ENCODE results near the gene SCAPER. TPM values are rescaled to one million over a fixed set of nuclear protein-coding genes. Genes with fewer than 3 reads are reported as not detected.

The SCAPER gene
- total RNA-seq, 1 experiment from 2014 or later: 6.3 TPM

- Histone ChIP-seq H3K9ac (ENCODE audit: low read length) (peak within 1 kb of the TSS; percentile 95), H3K27ac (ENCODE audit: low read length) (peak within 1 kb of the TSS; percentile 95), H3K4me3 (ENCODE audit: low read length) (peak within 1 kb of the TSS; percentile 91), H2AFZ (ENCODE audit: low read length) (0 out of 2 replicates have a peak within 1 kb of the TSS, but pooled peaks have one; percentile 12), H3K27me3 (ENCODE audit: low read length) (no peaks in the 10 kb centered on the region), H3K9me2 (replicated peaks; ENCODE audit: insufficient read depth, low read length) (no peaks in the 10 kb centered on the region), H4K20me1 (ENCODE audit: insufficient read depth, low read depth, low read length) (peaks cover 10% of the 10 kb centered on the region), H3K4me2 (ENCODE audit: low read depth, low read length, poor library complexity, severe bottlenecking) (peak within 1 kb of the TSS; percentile 97), H3K9me3 (ENCODE audit: low read length) (no peaks in the 10 kb centered on the region), H3K4me1 (ENCODE audit: low read length) (peaks cover 30% of the 10 kb centered on the region), H3K79me2 (ENCODE audit: low read length) (peaks cover 32% of the 10 kb centered on the region), H3K36me3 (ENCODE audit: insufficient read depth, low read length) (no peaks in the 10 kb centered on the region)
- peak; percentile 99 for DNase-seq
Measured at GRCh38 chr15:76336254-76337058, 568.7 kb downstream of the SCAPER start, which contains the start of gene ISL2. Gene ISL2, plus strand, starts transcription at chr15:76336773. Its CDS starts 111 bp downstream, at chr15:76336884.

- peaks cover 30% of the 10 kb centered on the region for H3K4me1 ChIP-seq (ENCODE audit: low read length)
- peaks cover 32% of the 10 kb centered on the region for H3K79me2 ChIP-seq (ENCODE audit: low read length)
- no peaks in the 10 kb centered on the region for H3K27me3 ChIP-seq (ENCODE audit: low read length)
- peak overlapping the region; percentile 97 for H3K4me2 ChIP-seq (ENCODE audit: low read depth, low read length, poor library complexity, severe bottlenecking)
- H3K36me3 ChIP-seq (ENCODE audit: insufficient read depth, low read length): no peaks in the 10 kb centered on the region
- peak overlapping the region; percentile 95 for H3K27ac ChIP-seq (ENCODE audit: low read length)
- no peaks in the 10 kb centered on the region for H3K9me2 ChIP-seq (replicated peaks; ENCODE audit: insufficient read depth, low read length)
- H3K4me3 ChIP-seq (ENCODE audit: low read length): peak overlapping the region; percentile 91
- H4K20me1 ChIP-seq (ENCODE audit: insufficient read depth, low read depth, low read length): peaks cover 10% of the 10 kb centered on the region
- peak overlapping the region; percentile 95 for H3K9ac ChIP-seq (ENCODE audit: low read length)
- peak; percentile 73 for DNase-seq
- no peaks in the 10 kb centered on the region for H3K9me3 ChIP-seq (ENCODE audit: low read length)
- 0 out of 2 replicates have a peak overlapping the region, but pooled peaks have one; percentile 12 for H2AFZ ChIP-seq (ENCODE audit: low read length)
Measured at GRCh38 chr15:76335307-76336253, 569.6 kb downstream of the SCAPER start.

DNA sequence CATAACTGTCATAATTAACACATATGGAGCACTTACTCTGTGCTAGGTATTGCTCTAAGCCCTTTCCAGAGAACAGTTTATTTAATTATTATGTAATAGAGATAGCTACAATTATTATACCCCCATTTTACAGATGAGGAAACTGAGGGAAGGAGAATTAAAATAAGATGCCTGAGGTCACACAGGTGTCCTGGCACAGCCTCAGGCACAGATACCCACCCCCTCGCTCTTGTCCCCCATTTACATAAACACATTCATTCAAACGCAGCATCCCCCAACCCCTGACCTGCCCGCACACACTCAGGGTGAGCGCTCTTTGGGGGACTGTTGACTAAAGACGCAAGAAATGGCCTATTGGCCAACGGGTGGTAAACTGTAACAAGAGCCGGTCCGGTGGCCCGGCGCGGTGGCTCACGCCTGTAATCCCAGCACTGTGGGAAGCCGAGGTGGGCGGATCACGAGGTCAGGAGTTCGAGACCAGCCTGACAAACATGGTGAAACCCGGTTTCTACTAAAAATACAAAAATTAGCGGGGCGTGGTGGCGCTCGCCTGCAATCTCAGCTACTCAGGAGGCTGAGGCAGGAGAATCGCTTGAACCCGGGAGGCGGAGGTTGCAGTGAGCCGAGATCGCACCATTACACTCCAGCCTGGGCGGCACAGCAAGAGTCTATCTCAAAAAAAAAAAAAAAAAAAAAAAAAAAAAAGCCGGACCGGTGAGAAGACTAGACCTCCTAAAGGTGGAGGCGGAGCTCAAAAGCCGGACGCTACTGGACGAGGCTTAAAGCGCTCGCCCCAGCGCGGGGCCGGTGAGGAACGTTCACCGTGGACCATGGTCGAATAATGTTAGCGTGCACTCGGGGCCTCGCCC is 570.5 kb downstream of the SCAPER start:
- H3K9me3 ChIP-seq (ENCODE audit: low read length): no peaks in the 10 kb centered on the region
- H4K20me1 ChIP-seq (ENCODE audit: insufficient read depth, low read depth, low read length): peaks cover 10% of the 10 kb centered on the region
- peaks cover 29% of the 10 kb centered on the region for H3K4me1 ChIP-seq (ENCODE audit: low read length)
- H3K27me3 ChIP-seq (ENCODE audit: low read length): no peaks in the 10 kb centered on the region
- H2AFZ ChIP-seq (ENCODE audit: low read length): no peak overlapping the region
- peaks cover 30% of the 10 kb centered on the region for H3K79me2 ChIP-seq (ENCODE audit: low read length)
- DNase-seq: no peak
- peak overlapping the region; percentile 97 for H3K4me2 ChIP-seq (ENCODE audit: low read depth, low read length, poor library complexity, severe bottlenecking)
- no peaks in the 10 kb centered on the region for H3K36me3 ChIP-seq (ENCODE audit: insufficient read depth, low read length)
- H3K4me3 ChIP-seq (ENCODE audit: low read length): no peak overlapping the region
- H3K27ac ChIP-seq (ENCODE audit: low read length): no peak overlapping the region
- no peak overlapping the region for H3K9ac ChIP-seq (ENCODE audit: low read length)
- no peaks in the 10 kb centered on the region for H3K9me2 ChIP-seq (replicated peaks; ENCODE audit: insufficient read depth, low read length)

- H3K9me2 ChIP-seq (replicated peaks; ENCODE audit: insufficient read depth, low read length): no peaks in the 10 kb centered on the region
- peak; percentile 66 for DNase-seq
- no peaks in the 10 kb centered on the region for H3K36me3 ChIP-seq (ENCODE audit: insufficient read depth, low read length)
- H3K9ac ChIP-seq (ENCODE audit: low read length): no peak overlapping the region
- no peak overlapping the region for H3K27ac ChIP-seq (ENCODE audit: low read length)
- no peak overlapping the region for H3K4me3 ChIP-seq (ENCODE audit: low read length)
- no peaks in the 10 kb centered on the region for H3K27me3 ChIP-seq (ENCODE audit: low read length)
- peaks cover 4% of the 10 kb centered on the region for H4K20me1 ChIP-seq (ENCODE audit: insufficient read depth, low read depth, low read length)
- no peak overlapping the region for H3K4me2 ChIP-seq (ENCODE audit: low read depth, low read length, poor library complexity, severe bottlenecking)
- peaks cover 22% of the 10 kb centered on the region for H3K79me2 ChIP-seq (ENCODE audit: low read length)
- peaks cover 21% of the 10 kb centered on the region for H3K4me1 ChIP-seq (ENCODE audit: low read length)
- H3K9me3 ChIP-seq (ENCODE audit: low read length): no peaks in the 10 kb centered on the region
- no peak overlapping the region for H2AFZ ChIP-seq (ENCODE audit: low read length)
Measured at GRCh38 chr15:76333720-76334437, 571.3 kb downstream of the SCAPER start.

GRCh38 chr15:76333309-76333708 is 571.8 kb downstream of the SCAPER start:
- Histone ChIP-seq H3K9me2 (replicated peaks; ENCODE audit: insufficient read depth, low read length) (no peaks in the 10 kb centered on the region), H3K27ac (ENCODE audit: low read length) (no peak overlapping the region), H3K9ac (ENCODE audit: low read length) (no peak overlapping the region), H3K4me1 (ENCODE audit: low read length) (peaks cover 16% of the 10 kb centered on the region), H4K20me1 (ENCODE audit: insufficient read depth, low read depth, low read length) (no peaks in the 10 kb centered on the region), H3K4me3 (ENCODE audit: low read length) (no peak overlapping the region), H3K9me3 (ENCODE audit: low read length) (no peaks in the 10 kb centered on the region), H3K36me3 (ENCODE audit: insufficient read depth, low read length) (no peaks in the 10 kb centered on the region), H3K79me2 (ENCODE audit: low read length) (peaks cover 16% of the 10 kb centered on the region), H3K4me2 (ENCODE audit: low read depth, low read length, poor library complexity, severe bottlenecking) (no peak overlapping the region), H2AFZ (ENCODE audit: low read length) (no peak overlapping the region), H3K27me3 (ENCODE audit: low read length) (no peaks in the 10 kb centered on the region)
- DNase-seq: no peak

DNA sequence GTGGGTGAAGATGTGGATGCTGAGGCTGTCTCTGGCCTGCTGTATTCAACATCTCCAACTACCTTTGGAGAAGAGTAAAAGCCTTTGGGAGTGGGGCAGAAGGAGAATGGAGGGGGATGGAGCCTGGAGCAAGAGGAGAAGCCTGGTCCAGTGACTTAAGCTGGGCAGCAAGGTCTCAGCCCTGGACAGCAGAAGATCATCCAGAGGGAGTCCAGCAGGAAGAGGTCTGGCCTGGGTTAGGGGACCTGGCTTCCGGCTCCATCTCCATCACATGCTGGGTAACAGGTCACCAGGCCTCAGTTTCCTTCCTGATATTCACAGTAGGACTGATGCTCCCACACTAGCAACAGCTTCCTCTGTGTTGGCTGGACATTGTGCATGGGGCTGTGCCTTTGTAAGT is 572.3 kb downstream of the SCAPER start:
- Histone ChIP-seq H3K79me2 (ENCODE audit: low read length) (peaks cover 11% of the 10 kb centered on the region), H3K27ac (ENCODE audit: low read length) (no peak overlapping the region), H3K9me3 (ENCODE audit: low read length) (no peaks in the 10 kb centered on the region), H3K27me3 (ENCODE audit: low read length) (no peaks in the 10 kb centered on the region), H3K4me3 (ENCODE audit: low read length) (no peak overlapping the region), H3K4me2 (ENCODE audit: low read depth, low read length, poor library complexity, severe bottlenecking) (no peak overlapping the region), H4K20me1 (ENCODE audit: insufficient read depth, low read depth, low read length) (no peaks in the 10 kb centered on the region), H3K9ac (ENCODE audit: low read length) (no peak overlapping the region), H2AFZ (ENCODE audit: low read length) (no peak overlapping the region), H3K4me1 (ENCODE audit: low read length) (peaks cover 16% of the 10 kb centered on the region), H3K9me2 (replicated peaks; ENCODE audit: insufficient read depth, low read length) (no peaks in the 10 kb centered on the region), H3K36me3 (ENCODE audit: insufficient read depth, low read length) (no peaks in the 10 kb centered on the region)
- no peak for DNase-seq

DNA sequence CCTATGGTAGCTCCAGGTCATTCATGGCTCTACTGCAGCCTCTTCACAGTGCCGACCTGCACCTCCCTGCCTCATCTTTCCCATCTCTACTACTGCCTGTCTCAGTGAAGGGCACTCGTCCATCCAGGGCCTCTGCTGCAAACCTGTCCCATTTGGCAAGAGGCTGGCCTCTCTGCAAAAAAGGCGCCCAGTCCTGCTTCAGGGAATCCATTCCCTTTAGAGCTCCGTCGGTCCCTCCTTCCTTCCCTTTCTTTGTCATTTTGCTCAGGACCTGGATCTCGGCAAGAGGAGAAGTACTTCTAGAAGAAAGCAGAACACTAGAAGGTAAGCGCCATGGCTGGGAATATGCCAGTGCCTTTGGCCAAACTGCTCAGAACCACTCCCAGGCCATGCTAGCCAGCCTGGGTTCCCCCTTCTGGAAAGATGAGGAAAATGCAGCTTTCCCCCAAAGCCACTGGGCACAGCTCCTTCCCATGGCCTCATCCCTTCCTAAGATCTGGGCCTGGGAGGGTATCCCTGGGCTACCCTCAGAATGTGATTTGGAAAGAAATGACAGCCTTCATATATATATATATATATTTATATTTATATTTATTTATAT is 575.0 kb downstream of the SCAPER start:
- no peak overlapping the region for H3K4me3 ChIP-seq (ENCODE audit: low read length)
- H2AFZ ChIP-seq (ENCODE audit: low read length): no peak overlapping the region
- H3K27ac ChIP-seq (ENCODE audit: low read length): no peak overlapping the region
- H3K4me2 ChIP-seq (ENCODE audit: low read depth, low read length, poor library complexity, severe bottlenecking): no peak overlapping the region
- DNase-seq: peak; percentile 60
- H3K4me1 ChIP-seq (ENCODE audit: low read length): peaks cover 4% of the 10 kb centered on the region
- H3K36me3 ChIP-seq (ENCODE audit: insufficient read depth, low read length): no peaks in the 10 kb centered on the region
- H4K20me1 ChIP-seq (ENCODE audit: insufficient read depth, low read depth, low read length): no peaks in the 10 kb centered on the region
- no peaks in the 10 kb centered on the region for H3K9me2 ChIP-seq (replicated peaks; ENCODE audit: insufficient read depth, low read length)
- H3K9me3 ChIP-seq (ENCODE audit: low read length): no peaks in the 10 kb centered on the region
- no peaks in the 10 kb centered on the region for H3K79me2 ChIP-seq (ENCODE audit: low read length)
- H3K9ac ChIP-seq (ENCODE audit: low read length): no peak overlapping the region
- no peaks in the 10 kb centered on the region for H3K27me3 ChIP-seq (ENCODE audit: low read length)
